Natural killer cell (primary cell): ENCODE data around the gene TMEM132A. TPM values are rescaled to one million over a fixed set of nuclear protein-coding genes. Genes with fewer than 3 reads are reported as not detected.

Experiments
- ATAC-seq, 3 donors: fragments of 150-1000 bp in 2 of 3; fragments of 200-7000 bp in 1 of 3; cut with Tn5 transposase; 1 replicate in 1 of 3; 2 replicates in 2 of 3; pipeline ENCODE4 v1.10.0; 2021; ENCODE audit warnings: mild to moderate bottlenecking in 2 of 3, moderate library complexity in 2 of 3
- DNase-seq, 2 donors: peaks; one replicate each; pipeline versions ENCODE4 v3.0.0 to v3.0.0-alpha.2; 2013 to 2021; ENCODE audit warnings: mixed read lengths in 1 of 2
- H3K27ac ChIP-seq: one replicate; pipeline ENCODE4 v1.5.1; 2013; ENCODE audit warnings: mild to moderate bottlenecking, low read length
- H3K27me3 ChIP-seq: one replicate; pipeline ENCODE4 v1.6.1; 2013; ENCODE audit warnings: low read length; ENCODE audit not compliant: control insufficient read depth, insufficient read depth
- H3K36me3 ChIP-seq: one replicate; pipeline ENCODE4 v1.6.1; 2013; ENCODE audit warnings: low read length; ENCODE audit not compliant: control insufficient read depth, insufficient read depth
- H3K4me1 ChIP-seq: one replicate; pipeline ENCODE4 v1.6.1; 2013; ENCODE audit warnings: low read length; ENCODE audit not compliant: control insufficient read depth, insufficient read depth
- H3K4me3 ChIP-seq: one replicate; pipeline ENCODE4 v1.5.1; 2013; ENCODE audit warnings: low read length
- H3K9me3 ChIP-seq: one replicate; pipeline ENCODE4 v1.6.1; 2013; ENCODE audit warnings: low read length; ENCODE audit not compliant: control insufficient read depth, insufficient read depth
- H3K27ac Mint-ChIP-seq, 2 donors: one replicate each; pipeline ENCODE4 v1.8.0; 2022; ENCODE audit warnings: mild to moderate bottlenecking in 2 of 2, mixed read lengths in 2 of 2, moderate library complexity in 1 of 2
- H3K27me3 Mint-ChIP-seq, 2 donors: one replicate each; pipeline ENCODE4 v1.8.0; 2022; ENCODE audit warnings: low read depth in 2 of 2, mixed read lengths in 2 of 2
- H3K36me3 Mint-ChIP-seq: one replicate; pipeline ENCODE4 v1.8.0; 2022; ENCODE audit warnings: mixed read lengths
- H3K4me1 Mint-ChIP-seq, 2 donors: one replicate each; pipeline ENCODE4 v1.8.0; 2022; ENCODE audit warnings: mixed read lengths in 2 of 2
- H3K4me3 Mint-ChIP-seq: one replicate; pipeline ENCODE4 v1.8.0; 2022; ENCODE audit warnings: mild to moderate bottlenecking, moderate library complexity, mixed read lengths
- H3K9me3 Mint-ChIP-seq, 2 donors: one replicate each; pipeline ENCODE4 v1.8.0; 2022; ENCODE audit warnings: mixed read lengths in 2 of 2
- CTCF ChIP-seq: fragments of 200-600 bp; IDR thresholded peaks from one replicate; pipeline ENCODE4 v1.8.0; 2022; ENCODE audit warnings: antibody characterized with exemption
- WGBS: methylation state at CpG from one replicate; pipeline ENCODE4 v1.1.7; 2013; ENCODE audit warnings: missing lambda C conversion rate; ENCODE audit not compliant: insufficient coverage; 5-methylcytosine and 5-hydroxymethylcytosine counted together
- intact Hi-C: fragments of 100-400 bp; cut with micrococcal nuclease; formaldehyde crosslinking; loops from one replicate; pipeline ENCODE4 v1.14.2; 2022
- total RNA-seq, 4 donors: library from RNA; stranded (reverse); fragments of 120-200 nt in 1 of 4; gene quantifications; one replicate each; pipeline versions ENCODE4 v1.2.3 to v1.2.4, GENCODE V29; 2013 to 2022

The TMEM132A gene
- total RNA-seq, 3 donors from 2014 or later (not counting 1 experiment from before 2014, with no cell fraction given), result not detected

GRCh38 chr11:60878245-60879101 is 45.8 kb upstream of the TMEM132A start:
- WGBS, result 88% methylated on average over 5 of the region's 5 CpGs
- peaks cover 23% of the 10 kb centered on the region for H3K36me3 ChIP-seq
- H3K27ac Mint-ChIP-seq, result no peak overlapping the region

GRCh38 chr11:60879104-60879503 is 45.2 kb upstream of the TMEM132A start:
- H3K27ac ChIP-seq, result no peak overlapping the region
- peaks cover 23% of the 10 kb centered on the region for H3K36me3 ChIP-seq
- peaks cover 0 to 4% of the 10 kb centered on the region in 2 donors for H3K4me1 Mint-ChIP-seq
- DNase-seq (no peak), ATAC-seq (no peak)
- H3K36me3 Mint-ChIP-seq, result peaks cover 5% of the 10 kb centered on the region
- H3K4me1 ChIP-seq, result no peaks in the 10 kb centered on the region
- H3K27ac Mint-ChIP-seq, result no peak overlapping the region
- H3K27me3 ChIP-seq, result no peaks in the 10 kb centered on the region
- H3K9me3 Mint-ChIP-seq, result no peaks in the 10 kb centered on the region
- intact Hi-C loops, result no loop called here
- H3K27me3 Mint-ChIP-seq, result no peaks in the 10 kb centered on the region
- no peaks in the 10 kb centered on the region for H3K9me3 ChIP-seq
- TF ChIP-seq CTCF, result no peak
- H3K4me3 ChIP-seq, result no peak overlapping the region
- WGBS, result 80% methylated on average over 1 of the region's 1 CpG
- H3K4me3 Mint-ChIP-seq, result no peak overlapping the region

More at GRCh38 chr11:60878245-60879101, 45.8 kb upstream of the TMEM132A start:
- Histone ChIP-seq H3K27ac (no peak overlapping the region), H3K9me3 (no peaks in the 10 kb centered on the region), H3K4me3 (no peak overlapping the region), H3K4me1 (no peaks in the 10 kb centered on the region), H3K27me3 (no peaks in the 10 kb centered on the region)
- ATAC-seq (no peak), DNase-seq (no peak)
- intact Hi-C loops, result no loop called here
- peaks cover 0 to 4% of the 10 kb centered on the region in 2 donors for H3K4me1 Mint-ChIP-seq
- peaks cover 5% of the 10 kb centered on the region for H3K36me3 Mint-ChIP-seq
- H3K9me3 Mint-ChIP-seq, result no peaks in the 10 kb centered on the region
- no peak overlapping the region for H3K4me3 Mint-ChIP-seq
- no peaks in the 10 kb centered on the region for H3K27me3 Mint-ChIP-seq
- TF ChIP-seq CTCF, result no peak

- Histone ChIP-seq H3K27me3 (no peaks in the 10 kb centered on the region), H3K4me1 (no peaks in the 10 kb centered on the region), H3K36me3 (peaks cover 23% of the 10 kb centered on the region), H3K4me3 (no peak overlapping the region), H3K9me3 (no peaks in the 10 kb centered on the region), H3K27ac (no peak overlapping the region)
- 76% methylated on average over 4 of the region's 5 CpGs for WGBS
- H3K9me3 Mint-ChIP-seq, result no peaks in the 10 kb centered on the region
- DNase-seq (no peak), ATAC-seq (no peak)
- H3K4me3 Mint-ChIP-seq, result no peak overlapping the region
- H3K4me1 Mint-ChIP-seq, result peaks cover 0 to 4% of the 10 kb centered on the region in 2 donors
- no peak overlapping the region for H3K27ac Mint-ChIP-seq
- peaks cover 5% of the 10 kb centered on the region for H3K36me3 Mint-ChIP-seq
- no peaks in the 10 kb centered on the region for H3K27me3 Mint-ChIP-seq
- intact Hi-C loops, result no loop called here
- no peak for TF ChIP-seq CTCF
Observed at GRCh38 chr11:60879971-60880588, 44.2 kb upstream of the TMEM132A start.
